GM19397 (cell line): ENCODE data around the gene JMJD1C.
"Not testable (repeated sequence)": the region's sequence is repeated elsewhere in the genome, so short reads cannot be mapped to it uniquely, and the experiment has no call there.

Source experiments
- ATAC-seq: cut with Tn5 transposase; IDR thresholded peaks from one replicate; pipeline ENCODE4 v1.9.1; 2021; ENCODE audit warnings: mild to moderate bottlenecking, moderate library complexity; ENCODE audit not compliant: unreplicated experiment

Gene JMJD1C

DNA sequence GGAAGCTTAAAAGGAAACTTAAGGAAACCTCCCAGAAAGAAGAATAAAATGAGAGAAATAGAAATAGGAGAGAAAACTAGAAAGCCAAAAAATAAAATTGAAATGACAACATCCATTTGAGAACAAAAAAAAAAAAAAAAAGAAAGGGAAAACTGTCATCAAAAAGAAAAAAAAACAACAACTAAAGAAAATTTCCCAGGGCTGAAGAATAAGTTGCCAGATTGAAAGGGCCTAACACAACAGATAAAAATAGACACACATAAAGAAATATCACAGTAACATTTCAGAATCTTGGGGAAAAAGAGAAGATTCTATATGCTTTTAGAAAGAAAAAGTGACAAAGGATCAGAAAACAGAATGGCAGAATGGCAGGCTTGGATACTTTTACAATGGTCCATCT is 157.1 kb downstream of the JMJD1C start:
- ATAC-seq = no peak

DNA sequence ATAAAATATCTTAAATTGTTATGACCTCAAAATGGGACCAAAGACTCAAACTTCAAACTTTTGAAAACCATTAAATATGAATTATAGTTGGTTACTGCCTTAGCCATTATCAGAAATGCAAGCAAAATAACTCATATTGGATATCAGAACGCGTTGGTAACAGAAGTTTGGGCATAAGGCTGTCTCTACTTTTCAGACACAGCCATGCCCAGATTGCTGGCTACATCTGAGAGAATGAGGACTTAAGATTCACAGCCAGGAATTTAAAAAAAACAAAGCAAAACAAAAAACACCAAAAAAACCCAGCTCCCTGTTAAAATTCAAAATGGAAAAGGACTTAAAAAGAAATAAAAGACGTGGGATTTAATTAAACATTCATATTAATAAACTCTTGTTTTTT is 161.6 kb downstream of the JMJD1C start:
- no peak for ATAC-seq

DNA sequence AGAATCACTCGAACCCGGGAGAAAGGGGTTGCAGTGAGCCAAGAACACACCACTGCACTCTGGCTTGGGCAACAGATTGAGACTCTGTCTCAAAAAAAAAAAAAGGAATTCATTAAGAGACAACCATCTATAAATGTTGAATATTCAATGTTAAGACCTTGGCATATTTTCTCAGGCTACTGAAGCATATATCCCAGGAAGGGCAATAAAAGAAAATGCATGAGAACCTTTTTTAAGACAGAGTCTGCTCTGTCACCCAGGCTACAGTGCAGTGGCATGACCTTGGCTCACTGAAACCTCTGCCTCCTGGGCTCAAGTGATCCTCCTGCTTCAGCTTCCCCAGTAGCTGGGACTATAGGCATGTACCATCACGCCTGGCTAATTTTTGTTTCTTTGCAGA is 165.0 kb downstream of the JMJD1C start:
- ATAC-seq = no peak

DNA sequence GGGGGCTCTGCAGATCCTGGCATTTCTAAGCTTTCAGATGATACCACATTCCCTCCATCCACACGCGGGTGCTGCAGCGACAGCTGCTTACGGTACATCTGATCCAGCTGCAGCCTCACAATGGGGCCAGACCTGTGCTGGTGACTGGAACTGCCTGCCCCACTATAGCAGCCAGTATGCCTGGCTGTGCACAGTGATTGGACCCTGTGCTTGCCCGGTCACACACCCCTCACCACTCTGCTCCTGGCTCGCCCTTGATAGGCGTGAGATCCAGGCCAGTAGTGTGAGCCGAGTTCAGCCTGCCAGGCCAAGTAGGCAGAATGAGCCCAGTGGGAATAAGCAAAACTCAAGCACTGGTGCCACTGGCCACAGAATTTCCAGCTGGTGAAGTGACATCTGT is 167.8 kb downstream of the JMJD1C start:
- no peak for ATAC-seq

DNA sequence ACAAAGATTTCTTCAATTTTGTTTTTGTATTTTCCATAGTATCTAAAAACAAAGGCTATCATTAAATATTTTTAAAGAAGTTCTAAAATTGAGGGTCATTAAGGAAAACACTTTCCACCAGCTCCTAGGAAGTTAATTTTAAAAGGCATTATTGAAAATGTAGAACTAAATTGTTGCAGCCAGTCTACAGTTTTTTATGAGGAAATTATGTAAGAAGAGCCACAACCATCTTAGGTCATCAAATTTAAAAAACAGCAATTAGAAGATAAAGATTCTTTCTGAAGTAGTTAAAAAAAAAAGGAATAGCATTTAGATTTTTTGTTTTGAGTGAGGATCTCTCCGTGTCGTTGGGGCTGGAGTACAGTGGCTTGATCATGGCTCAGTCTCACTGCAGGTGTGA is 171.0 kb downstream of the JMJD1C start:
- ATAC-seq = no peak

DNA sequence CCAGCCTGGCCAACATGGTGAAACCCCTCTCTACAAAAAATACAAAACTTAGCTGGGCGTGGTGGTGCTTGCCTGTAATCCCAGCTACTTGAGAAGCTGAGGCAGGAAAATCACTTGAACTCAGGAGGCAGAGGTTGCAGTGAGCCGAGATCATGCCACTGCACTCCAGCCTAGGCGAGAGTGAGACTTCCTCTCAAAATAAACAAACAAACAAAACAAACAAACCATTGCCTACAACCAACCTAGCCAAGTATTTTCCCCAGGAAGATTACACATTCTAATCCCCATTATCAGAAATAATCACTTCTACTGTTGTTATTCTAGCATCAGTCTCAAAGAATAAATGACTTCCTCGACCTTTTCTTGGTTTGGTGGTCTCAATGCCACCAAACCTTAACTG is 172.9 kb downstream of the JMJD1C start:
- not testable (repeated sequence) for ATAC-seq

DNA sequence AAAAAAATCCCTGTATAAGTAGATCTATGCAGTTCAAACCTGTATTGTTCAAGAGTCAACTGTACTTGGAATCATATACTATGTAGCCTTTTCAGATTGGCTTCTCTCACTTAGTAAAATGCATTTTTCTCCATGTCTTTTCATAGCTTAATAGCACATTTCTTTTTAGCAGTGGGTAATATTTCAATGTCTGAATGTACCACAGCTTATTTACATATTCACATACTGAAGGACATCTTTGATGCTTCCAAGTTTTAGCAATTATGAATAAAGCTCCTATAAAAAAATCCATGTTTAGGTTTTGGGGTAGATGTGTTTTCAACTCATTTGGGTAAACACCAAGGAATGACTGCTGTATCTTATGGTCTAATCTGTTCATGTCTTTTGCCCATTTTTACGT is 177.6 kb downstream of the JMJD1C start:
- ATAC-seq = no peak

DNA sequence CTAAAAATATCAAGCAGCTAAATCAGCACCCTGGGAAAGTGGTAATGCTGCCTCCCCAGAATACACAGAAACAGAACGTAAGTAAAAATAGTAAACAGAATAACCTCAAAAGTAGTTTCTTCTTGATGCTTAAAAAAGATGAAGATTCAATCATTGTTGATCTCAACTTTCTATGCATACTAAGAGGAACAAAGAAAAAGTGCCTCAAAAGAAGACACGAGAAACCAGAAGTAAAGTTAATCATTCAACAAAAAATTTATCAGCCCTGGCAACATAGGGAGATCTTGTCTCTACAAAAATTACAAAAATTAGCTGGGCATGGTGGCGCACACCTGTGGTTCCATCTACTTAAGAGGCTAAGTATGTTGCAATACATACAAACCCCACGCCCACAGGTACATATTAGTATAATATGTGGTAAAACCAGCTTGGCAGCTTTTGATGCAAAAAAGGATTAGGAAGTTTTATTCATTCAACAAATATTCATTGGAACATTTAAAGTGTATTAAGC is 179.0 kb downstream of the JMJD1C start:
- ATAC-seq = peak; percentile 88

DNA sequence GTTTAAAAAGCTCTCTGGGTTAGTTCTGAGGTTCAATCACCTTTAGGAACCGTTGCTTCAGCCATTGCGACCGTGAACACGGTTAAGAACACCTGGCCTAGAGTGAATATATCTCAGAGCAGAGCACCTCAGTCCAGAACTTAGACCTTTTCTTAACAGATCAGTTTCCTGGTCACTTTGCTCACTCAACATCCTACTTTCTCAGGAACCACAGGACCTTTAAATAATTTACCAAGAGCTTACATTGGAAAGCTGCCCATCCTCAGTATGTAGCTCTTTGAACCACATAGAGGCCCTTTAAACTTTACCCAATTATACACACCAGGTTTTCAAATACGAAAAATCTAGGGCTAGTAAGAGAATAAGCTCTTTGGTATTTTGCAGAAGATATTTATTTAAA is 179.4 kb downstream of the JMJD1C start:
- ATAC-seq = peak; percentile 56

DNA sequence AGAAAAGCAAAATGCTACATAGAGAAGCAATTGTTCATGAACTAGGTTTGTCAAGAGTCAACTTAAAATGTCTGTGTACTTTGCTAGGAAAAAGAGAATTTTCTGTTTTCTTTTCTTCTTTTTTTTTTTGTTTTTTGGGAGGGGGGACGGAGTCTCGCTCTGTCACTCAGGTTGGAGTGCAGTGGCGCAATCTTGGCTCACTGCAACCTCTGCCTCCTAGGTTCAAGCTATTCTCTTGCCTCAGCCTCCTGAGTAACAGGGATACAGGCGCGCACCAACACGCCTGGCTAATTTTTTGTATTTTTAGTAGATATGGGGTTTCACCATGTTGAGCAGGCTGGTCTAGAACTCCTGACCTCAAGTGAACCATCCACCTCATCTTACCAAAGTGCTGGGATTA is 181.9 kb downstream of the JMJD1C start:
- ATAC-seq = not testable (repeated sequence)

DNA sequence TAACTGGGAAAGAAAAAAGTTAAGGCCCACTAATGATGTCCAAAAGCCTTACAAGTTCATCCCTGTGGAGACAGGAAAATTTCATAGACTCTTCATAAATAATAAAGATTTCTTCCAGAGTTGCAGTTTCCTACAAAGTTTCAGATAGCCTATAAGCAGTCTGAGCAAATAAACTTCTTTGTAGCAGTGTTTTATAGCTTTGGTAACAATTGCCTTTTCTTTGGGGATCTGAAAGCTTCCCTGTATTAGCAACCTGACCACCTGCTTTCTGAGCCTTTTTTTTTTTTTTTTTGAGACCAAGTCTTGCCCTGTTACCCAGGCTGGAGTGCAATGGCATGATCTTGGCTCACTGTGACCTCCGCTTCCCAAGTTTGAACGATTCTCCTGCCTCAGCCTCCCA is 182.7 kb downstream of the JMJD1C start:
- no peak for ATAC-seq

DNA sequence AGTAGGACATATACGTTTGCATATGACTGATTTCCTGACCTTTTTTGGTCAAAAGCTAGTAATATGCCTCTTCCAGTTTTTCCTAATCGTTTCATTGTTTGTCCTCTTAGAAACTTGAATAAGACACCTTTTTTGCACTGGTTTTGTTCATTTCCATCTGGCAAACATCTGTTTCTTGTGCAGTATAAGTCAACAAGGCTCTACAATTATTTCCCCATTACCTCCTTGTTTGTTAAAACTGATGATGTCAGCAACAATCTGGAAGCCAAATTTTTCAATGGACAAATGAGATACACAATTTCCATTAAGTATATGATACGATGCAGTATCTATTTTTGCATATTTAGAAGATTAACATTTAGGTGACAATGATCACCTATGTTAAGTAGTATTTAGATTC is 183.8 kb downstream of the JMJD1C start:
- no peak for ATAC-seq

DNA sequence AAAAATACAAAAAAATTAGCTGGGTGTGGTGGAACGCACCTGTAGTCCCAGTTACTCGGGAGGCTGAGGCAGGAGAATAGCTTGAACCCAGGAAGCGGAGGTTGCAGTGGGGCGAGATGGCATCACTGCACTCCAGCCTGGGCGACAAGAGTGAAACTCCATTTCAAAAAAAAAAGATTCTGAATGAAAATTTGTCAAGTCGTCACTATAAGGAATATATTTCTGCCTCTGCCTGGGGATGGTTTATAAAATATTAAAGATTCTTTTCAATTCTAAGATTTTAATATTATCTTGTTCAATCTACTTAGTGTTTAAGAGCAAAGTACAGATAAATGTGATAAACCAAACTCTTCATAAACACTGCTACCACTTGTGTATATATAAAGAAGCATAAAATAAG is 185.4 kb downstream of the JMJD1C start:
- ATAC-seq = no peak

DNA sequence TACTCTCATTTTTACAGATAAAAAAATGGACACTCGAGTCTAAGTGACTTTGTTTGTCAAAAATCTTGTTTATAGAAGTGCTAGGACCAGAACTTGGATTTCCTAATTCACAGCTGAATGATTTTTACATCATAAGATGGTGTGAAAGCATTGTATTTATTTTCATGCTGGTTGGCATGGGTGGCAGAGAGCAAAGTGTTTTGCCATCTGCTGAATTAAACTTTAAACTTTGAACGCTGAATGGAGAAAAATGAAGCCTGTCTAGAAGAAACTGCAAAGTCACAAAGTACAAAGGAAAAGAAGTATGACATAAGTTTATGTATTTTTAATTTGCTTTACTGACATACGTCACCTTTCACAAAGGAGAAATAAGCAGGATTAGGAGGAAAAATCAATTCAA is 190.7 kb downstream of the JMJD1C start:
- ATAC-seq = no peak

DNA sequence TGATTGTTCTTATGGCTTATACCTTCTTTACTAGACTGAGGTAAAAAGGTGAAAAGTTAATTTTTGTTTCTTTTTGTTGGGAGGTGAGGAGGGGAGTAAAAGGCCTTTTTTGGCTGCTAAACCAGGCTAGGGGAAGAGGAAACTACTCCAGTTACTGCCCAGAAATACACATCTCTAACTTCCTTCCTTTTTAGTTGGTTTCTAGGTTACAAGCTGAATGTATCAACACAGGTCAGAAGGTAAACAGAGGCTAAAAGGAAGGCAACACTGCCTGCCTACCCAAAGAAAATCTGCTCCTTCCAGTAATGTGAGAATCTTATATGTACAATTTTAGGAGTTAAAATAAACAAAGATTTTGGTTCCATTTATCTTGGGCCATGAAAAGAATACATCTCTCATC is 192.2 kb downstream of the JMJD1C start:
- no peak for ATAC-seq

DNA sequence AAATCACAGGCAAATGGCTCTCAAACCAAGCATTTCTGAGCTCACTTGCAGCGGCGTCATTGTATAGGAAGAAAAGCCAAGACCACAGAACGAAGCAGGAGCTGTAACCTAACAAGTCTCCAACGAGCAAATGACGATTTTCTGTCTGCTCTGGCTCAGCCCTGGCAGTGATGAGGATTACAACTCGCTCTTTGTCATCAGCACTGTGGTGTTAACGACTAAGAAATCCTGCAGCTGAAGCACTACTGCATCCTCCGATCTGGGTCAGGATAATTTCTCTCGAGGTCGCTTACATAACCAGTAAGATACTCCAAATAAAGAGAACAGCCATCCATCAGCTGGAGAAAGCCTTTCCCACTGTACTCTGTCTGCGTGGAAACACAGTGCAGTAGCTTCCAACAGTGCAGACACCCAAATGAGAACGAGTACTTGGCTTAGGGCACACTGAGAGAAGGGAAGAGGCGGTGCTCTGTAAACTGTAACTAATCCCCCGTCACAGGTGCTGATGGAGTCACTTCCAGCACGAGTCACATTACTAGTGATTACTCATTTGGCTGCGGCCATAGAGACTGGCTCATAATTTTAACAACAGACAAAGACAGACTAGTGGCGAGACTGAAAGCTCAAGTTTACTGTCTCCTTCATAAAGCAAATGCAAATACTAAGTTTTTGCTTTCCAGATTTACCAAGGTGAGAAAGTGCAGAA is 196.8 kb downstream of the JMJD1C start:
- ATAC-seq = peak; percentile 97

DNA sequence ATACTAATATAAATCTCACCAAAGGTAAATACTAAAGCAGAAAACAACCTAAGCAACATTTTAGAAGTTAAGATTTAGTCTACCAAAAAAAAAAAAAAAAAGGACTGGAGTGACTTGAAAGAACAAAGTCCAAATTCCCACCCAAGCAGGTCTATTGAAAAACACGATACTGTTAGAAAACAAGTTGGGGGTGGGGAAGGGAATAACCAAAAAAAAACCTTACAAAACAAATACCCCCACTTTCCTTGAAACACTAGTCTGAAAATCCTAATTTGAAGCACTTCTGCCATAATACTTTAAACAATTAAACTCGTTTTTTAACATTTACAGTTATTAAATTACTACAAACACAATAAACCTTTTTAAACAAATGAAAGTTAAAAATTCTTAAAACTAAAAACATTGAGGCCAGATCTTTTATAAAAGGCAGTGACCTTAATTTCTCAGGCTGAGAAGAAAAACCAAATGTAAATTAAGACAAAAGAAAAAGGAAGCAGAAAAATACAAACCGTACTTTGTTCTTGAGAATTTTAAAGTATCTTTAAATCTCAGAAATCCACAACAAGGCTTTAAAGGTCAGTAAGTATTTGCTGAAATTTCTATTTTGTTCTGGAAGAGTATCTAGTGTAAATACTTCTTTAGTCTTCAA is 197.5 kb downstream of the JMJD1C start:
- ATAC-seq = no peak

DNA sequence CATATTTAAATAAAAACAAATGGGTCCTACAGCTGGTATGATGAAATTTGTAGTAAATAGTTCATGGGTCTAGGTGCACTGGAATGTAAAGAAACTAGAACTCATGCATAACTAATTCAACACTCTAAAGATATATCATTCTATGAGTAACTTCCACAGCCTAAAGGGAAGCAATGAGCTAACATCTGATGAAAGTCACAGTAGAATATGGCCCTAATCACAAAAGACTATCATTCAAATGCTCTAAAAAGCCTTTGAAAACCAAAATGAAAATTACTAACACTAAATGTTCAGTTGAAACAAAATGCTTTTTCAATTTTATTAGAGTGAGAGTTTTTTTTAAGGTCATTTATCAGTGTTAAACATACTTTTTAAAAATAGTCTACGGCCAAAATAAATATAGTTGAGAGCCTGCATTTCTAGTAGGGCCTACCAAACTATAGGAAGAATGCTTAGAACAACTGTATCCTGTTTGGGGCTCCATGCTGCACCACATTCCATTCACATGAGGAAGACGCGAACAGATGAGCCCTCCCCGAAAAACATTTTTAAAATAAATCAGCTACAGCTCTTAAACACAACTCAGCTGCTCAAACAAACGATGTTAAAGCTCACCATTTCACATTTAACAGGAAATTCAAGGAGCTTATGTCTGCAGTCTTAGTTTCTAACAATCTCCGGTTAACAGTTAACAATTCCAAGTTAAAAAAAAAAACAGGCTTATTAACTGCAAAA is 198.2 kb downstream of the JMJD1C start:
- ATAC-seq = no peak

DNA sequence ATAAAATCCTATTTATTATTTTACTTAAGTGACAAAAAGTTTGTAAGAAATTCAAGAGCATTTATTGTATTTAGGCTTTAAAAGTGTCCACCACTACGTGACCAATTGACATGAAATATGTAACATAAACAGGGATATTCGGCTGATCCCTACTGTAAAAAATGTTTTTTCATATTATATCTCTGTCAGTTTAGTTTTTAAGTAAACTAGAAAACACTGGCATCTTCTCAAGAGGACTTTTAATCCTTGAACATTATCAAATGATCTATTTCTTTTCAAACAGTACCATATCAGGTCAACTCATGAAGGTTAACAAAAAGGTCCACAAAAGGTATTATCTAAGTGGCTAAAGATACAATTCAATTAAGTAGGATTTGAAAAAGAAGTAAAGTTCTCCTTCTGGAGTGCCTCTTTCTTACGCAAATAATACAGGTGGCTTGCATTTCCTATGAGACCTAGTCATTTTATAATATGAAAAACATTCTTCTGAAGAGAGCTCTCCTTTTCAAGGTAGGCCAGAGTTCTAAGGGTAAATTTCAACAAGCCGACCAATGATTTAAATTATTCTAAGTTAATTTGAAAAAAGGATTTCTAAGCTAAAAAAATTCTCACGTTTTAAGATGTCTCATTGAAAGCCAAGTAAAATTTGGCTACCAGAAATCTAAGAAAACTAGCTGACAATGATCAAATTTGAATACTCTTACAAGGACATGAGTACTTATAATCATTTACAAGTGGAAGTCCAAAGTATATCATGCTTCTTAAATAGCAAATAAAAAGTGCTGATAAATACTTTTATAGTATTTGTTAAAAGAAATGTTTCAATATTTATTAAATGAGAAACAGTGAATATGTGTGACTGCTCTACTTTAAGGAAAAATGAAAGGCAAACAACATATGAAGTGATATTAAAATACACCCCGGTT is 199.1 kb downstream of the JMJD1C start:
- ATAC-seq = no peak

DNA sequence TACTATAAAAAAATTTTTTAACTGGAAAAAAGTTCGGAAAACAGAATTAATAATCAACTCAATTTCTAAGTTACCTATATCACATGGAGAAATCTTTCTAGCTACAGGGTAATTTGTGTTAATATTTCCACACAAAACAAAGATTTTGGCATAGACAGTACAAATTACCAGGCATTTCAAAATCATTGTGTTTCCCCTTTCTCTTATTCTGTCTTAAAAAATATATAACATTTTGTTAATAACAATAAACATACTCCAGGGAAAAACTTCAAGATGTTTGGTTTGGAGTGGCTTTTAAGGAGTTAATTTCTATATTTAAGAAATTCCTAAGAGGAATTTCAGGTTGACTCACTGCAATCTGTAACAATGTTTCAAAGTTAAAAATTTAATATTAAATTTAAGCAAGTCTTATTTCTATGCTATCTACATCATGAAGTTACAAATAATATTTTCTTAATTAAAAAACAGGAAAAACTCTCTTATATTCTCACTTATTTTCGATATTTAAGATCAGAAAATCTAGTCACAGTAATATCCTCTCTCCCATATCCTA is 200.0 kb downstream of the JMJD1C start:
- no peak for ATAC-seq

DNA sequence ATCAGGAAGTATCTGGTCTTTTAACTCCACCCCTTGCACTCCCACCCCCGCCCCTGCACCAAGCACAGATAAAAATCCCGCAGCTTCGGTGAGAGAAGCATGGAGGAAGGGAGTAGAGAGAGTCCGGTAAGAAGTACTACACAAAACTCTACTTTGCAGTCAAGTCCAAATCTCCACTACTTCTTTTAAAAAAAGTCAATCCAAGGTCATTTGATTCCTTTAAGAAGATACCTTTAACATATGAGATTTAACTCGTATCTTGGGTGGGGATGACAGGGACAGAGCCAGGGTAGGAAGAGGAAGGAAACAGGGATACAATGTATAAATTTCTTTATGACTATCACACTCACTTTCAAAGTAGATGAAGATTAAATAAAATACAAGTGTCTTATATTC is 200.6 kb downstream of the JMJD1C start:
- ATAC-seq = no peak
